Lower lobe of right lung (tissue), 2 donors: ENCODE measurements around the gene CRTC3. TPM values are rescaled to one million over a fixed set of nuclear protein-coding genes. Genes with fewer than 3 reads are reported as not detected.

Experiments used
- ATAC-seq, 2 donors: fragments of 200-7000 bp; cut with Tn5 transposase; one replicate each; pipeline ENCODE4 v1.9.1; 2020 to 2022; ENCODE audit warnings: mild to moderate bottlenecking in 2 of 2, moderate library complexity in 2 of 2
- DNase-seq: peaks from one replicate; pipeline ENCODE4 v3.0.0-alpha.2; 2020
- H3K27ac ChIP-seq: fragments of 200-600 bp; one replicate; pipeline ENCODE4 v1.8.0; 2022
- H3K27me3 ChIP-seq: fragments of 200-600 bp; one replicate; pipeline ENCODE4 v1.8.0; 2022; ENCODE audit warnings: low read depth
- H3K36me3 ChIP-seq: fragments of 200-600 bp; one replicate; pipeline ENCODE4 v1.8.0; 2022; ENCODE audit warnings: mild to moderate bottlenecking
- H3K4me1 ChIP-seq: fragments of 200-600 bp; one replicate; pipeline ENCODE4 v1.8.0; 2022
- H3K4me3 ChIP-seq: fragments of 200-600 bp; one replicate; pipeline ENCODE4 v1.8.0; 2022; ENCODE audit warnings: mild to moderate bottlenecking
- H3K9me3 ChIP-seq: fragments of 200-600 bp; one replicate; pipeline ENCODE4 v1.8.0; 2022
- CTCF ChIP-seq: fragments of 200-600 bp; IDR thresholded peaks from one replicate; pipeline ENCODE4 v1.8.0; 2022; ENCODE audit warnings: antibody characterized with exemption, mild to moderate bottlenecking
- intact Hi-C: fragments of 100-400 bp; cut with DNase I; formaldehyde crosslinking; loops from one replicate; pipeline ENCODE4 v1.11.0; 2022
- total RNA-seq: library from RNA; stranded (reverse); fragmentation: NEBNext Ultra II Directional; extraction: Animal tissue kit (Norgen Biotek cat#: 25700); gene quantifications from one replicate; pipeline ENCODE4 v1.2.1, GENCODE V29; 2021
- donor health status: DM: no; HTN: yes; CAD: no; lungs with severe emphysema.

CRTC3 gene
- total RNA-seq, 1 donor from 2014 or later, result 40.6 TPM

DNA sequence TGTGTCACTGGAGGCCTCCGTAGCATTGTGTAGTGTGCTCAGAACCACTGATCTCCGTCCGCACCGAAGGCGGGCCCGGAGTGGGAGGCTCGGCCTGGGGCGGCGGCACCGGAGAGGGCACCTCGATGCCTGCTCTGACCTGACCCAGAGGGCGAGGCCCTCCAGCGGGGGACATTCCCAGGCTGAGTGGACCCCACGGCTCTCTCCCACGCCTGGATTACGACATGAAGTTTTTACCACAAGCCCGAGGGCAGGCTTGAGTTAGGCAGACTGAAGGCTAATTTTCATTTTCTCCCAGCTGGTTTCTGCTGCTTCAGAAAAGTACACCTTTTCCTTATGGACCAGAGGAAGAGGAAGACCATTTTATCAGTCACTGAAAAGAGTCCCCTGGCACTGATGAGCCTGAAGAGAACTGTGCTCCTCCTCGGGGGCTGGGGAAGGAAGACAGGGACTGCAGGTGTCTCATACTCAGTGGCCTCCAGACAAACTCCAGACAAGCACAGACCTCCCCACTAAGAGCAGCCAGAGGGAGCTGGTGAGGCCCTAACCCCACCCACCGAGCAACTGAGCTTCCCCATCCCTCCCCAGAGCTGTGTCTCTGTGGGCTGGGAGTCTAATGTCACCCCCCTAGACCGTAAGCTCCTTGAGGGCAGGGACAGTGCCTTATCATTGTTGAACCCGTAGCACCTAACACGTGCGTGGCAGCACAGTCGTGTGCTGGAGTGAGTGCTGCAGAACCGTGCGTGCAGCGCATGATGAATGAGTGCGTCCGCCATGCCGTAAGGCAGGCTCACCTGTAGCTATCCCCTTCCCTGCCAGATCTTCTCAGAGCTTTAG, 113.0 kb downstream of the CRTC3 start:
- H3K27ac ChIP-seq, result no peak overlapping the region
- no peak for TF ChIP-seq CTCF
- H3K4me1 ChIP-seq, result peaks cover 1% of the 10 kb centered on the region
- no peaks in the 10 kb centered on the region for H3K27me3 ChIP-seq
- intact Hi-C loops, result no loop called here
- ATAC-seq, result no peak
- DNase-seq, result peak; percentile 34
- no peaks in the 10 kb centered on the region for H3K9me3 ChIP-seq
- no peak overlapping the region for H3K4me3 ChIP-seq
- peaks cover 62% of the 10 kb centered on the region for H3K36me3 ChIP-seq

DNA sequence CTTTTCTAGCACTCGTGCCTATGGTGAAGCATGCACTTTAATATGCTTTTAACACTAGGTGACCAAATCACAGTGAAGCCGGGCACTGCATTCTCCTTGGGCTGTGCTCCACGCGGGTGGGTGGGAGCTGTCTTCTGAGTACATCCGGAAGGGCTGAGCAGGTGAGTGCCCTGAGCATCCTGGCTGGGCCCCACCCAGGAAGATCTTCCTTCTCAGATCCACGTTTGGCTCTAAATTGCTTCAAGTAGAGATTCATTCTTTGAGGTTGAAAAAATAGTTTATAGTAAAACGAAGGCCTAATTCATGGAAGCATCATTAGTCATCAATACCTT, 113.5 kb downstream of the CRTC3 start:
- H3K36me3 ChIP-seq, result peaks cover 59% of the 10 kb centered on the region
- intact Hi-C loops, result no loop called here

DNA sequence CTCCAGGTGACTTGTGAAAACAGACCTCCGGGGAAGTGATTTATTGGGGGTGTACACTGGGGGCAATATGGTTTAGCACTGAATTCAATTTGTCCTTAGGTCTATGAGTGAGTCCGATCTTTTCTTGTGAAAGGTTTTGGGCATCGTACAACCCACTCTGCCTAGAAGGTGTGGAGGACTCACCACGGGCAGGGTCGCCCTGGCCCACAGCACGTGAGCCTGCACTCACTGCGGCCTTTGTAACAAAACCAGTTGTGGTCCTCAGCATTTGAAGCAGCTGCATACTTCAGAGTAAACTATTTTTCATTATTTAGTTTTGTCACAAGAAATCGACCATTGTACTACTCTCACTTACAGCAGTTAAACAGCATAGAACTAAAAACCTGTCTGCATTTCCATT, 114.8 kb downstream of the CRTC3 start:
- ATAC-seq (no peak), DNase-seq (peak; percentile 20)
- H3K36me3 ChIP-seq, result peaks cover 48% of the 10 kb centered on the region
- H3K4me3 ChIP-seq, result no peak overlapping the region
- intact Hi-C loops, result no loop called here
- TF ChIP-seq CTCF, result no peak
- peaks cover 20% of the 10 kb centered on the region for H3K4me1 ChIP-seq
- no peaks in the 10 kb centered on the region for H3K27me3 ChIP-seq
- no peak overlapping the region for H3K27ac ChIP-seq
- no peaks in the 10 kb centered on the region for H3K9me3 ChIP-seq

More for the DNA sequence above, 113.5 kb downstream of the CRTC3 start:
- ATAC-seq (no peak), DNase-seq (peak; percentile 36)
- Histone ChIP-seq H3K9me3 (no peaks in the 10 kb centered on the region), H3K4me3 (no peak overlapping the region), H3K27me3 (no peaks in the 10 kb centered on the region), H3K4me1 (peaks cover 7% of the 10 kb centered on the region), H3K27ac (no peak overlapping the region)
- no peak for TF ChIP-seq CTCF

DNA sequence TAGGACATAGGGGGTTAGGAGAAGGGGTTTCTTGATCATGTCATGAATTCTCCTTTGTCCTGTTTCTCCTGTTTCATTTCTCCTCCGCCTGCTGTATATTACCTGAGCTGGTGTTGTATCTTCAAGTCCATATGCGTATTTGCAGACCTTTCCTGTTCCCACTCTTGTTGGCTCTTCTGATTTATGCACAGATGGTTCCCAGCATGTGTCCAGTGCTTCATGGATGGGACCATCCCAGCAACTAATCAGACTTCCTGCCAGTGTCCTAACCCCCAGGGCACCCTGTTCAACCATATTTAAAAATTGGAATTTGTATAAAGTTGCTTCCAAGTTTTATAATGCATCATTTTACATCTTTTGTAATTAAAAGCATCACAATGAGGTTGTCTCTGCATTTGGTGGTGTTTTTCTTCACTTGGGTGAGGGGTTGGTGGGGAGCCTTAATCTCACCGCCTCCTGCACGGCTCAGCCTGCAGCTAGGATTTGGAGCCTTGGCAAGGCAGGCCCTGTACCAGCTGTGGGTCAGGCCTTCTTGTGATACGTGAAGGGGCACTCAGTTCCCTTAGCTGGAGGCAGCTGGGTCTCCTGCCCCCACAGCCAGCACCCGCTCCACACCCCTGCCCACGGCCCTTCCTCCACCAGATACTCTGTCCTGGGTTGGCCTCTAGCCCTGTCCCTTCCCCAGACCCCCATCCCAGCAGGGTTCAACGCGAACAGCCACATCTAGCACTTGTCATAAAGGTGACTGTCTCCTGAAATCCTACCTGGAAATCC, 115.4 kb downstream of the CRTC3 start:
- H3K9me3 ChIP-seq, result no peaks in the 10 kb centered on the region
- DNase-seq (peak; percentile 29), ATAC-seq (no peak)
- intact Hi-C loops, result loop anchor here (5.0 kb wide), 1 partner anchor 242 kb away; no protein-coding TSS in a partner anchor
- H3K27me3 ChIP-seq, result no peaks in the 10 kb centered on the region
- TF ChIP-seq CTCF, result no peak
- H3K36me3 ChIP-seq, result peaks cover 43% of the 10 kb centered on the region
- H3K27ac ChIP-seq, result no peak overlapping the region
- H3K4me3 ChIP-seq, result no peak overlapping the region
- peaks cover 25% of the 10 kb centered on the region for H3K4me1 ChIP-seq

DNA sequence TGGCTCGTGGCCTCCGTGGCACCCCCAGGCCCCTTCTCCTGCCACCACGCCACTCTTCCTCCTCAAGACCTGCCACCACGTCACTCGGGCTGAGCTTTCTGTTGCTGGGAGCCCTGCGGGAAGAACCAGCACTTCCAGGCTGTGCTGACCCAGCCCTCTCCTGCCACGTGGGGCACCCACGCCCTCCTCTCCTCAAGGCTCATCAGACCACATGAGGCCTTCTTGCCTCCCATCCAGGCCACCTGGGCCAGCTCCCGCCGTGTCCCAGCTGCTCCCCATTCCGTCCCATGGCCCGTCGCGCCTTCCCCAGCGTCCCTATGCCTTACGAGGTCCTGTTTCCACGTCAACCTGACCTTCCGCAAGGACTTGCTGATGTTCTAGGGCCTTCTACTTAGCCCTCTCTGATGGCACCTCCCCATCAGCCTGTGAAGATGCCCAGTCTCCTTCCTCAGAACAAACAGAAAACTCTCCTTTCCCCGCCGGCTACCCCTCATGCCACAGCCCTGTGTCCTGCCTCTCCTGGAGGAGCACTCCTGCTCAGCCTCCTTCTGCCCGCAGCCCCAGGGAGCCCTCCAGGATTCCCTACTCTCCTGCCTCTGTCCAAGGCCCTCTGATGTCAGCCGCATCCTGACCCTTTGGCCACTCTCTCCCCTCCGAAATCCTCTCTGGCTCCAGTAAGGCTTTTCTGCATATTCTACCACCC, 116.3 kb downstream of the CRTC3 start:
- H3K27me3 ChIP-seq, result no peaks in the 10 kb centered on the region
- peaks cover 34% of the 10 kb centered on the region for H3K36me3 ChIP-seq
- peak in 1 of 2 donors; percentile 36 for ATAC-seq
- H3K9me3 ChIP-seq, result no peaks in the 10 kb centered on the region
- H3K4me1 ChIP-seq, result peaks cover 25% of the 10 kb centered on the region
- intact Hi-C loops, result loop anchor here (5.0 kb wide), 1 partner anchor 241 kb away; no protein-coding TSS in a partner anchor
- peak; percentile 53 for DNase-seq
- TF ChIP-seq CTCF, result no peak
- no peak overlapping the region for H3K27ac ChIP-seq
- H3K4me3 ChIP-seq, result no peak overlapping the region
